Activated CD4-positive, alpha-beta T cell treated with anti-CD3 and anti-CD28 coated beads, Interleukin-2, amount 50 U/mL, for 16 hours (primary cell): ENCODE measurements around the gene AOAH.

ENCODE experiments used
- DNase-seq: peaks from one replicate; pipeline ENCODE4 v3.0.0-alpha.2; 2020

AOAH gene

DNA sequence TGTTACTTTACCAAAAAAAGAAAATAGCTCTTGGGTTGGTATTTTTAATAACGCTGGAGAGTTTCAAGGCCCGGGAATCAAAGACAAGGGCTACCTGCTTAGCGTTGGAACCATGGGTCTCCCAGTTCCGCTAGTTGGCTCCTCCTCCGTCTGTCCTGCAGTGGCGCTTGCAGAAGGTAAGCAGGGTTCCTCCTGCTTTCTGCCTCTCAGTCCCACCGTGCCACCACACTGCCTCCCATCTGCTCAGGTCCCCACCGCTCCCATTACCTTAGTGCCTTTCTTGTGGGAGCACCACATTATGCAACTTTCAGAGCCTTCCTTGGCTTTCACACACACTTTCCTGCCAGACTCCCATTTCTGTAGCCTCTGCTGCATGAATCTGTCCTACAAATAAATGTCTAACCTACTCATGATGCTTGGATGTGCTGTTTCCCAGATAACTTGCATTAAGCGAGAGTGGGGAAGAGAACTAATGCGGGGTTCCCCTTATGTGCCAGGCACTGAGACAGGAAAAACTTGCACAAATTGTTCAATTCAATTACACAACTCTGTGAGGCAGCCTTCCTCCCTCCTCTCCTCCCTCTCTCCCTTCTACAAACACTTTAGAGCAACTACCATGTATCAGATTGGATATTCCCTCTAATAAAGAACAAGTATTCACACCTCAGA, 124.5 kb downstream of the AOAH start:
- DNase-seq, result no peak

DNA sequence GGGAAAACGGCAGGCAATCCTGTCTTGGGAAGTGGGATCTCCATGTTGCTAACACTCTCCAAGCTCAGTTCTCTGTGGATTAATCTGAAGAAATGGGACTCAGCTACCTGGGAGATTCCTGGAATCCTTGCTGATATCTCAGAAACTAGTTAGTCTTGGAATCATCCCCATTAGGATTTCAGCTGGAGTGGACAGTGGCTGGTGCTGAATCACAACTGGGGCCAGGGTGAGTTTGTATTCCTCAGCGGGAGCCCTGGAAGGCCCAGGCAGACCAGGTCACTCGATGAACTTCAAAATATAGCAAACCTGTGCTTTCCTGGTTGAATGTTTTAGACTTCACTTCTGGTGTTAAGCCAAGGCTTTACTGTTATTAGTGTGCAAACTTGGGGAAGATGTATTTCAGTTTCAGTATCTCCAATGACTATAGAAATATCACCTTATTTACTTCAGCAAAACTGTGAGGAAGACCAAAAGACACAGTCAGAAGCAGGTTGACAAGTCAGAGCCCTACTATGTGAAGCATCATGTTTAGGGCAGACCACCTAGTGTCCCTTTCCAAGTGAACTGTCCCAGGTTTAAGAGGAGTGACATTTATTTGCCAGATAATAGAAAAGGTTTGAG, 126.1 kb downstream of the AOAH start:
- DNase-seq, result peak; percentile 72

DNA sequence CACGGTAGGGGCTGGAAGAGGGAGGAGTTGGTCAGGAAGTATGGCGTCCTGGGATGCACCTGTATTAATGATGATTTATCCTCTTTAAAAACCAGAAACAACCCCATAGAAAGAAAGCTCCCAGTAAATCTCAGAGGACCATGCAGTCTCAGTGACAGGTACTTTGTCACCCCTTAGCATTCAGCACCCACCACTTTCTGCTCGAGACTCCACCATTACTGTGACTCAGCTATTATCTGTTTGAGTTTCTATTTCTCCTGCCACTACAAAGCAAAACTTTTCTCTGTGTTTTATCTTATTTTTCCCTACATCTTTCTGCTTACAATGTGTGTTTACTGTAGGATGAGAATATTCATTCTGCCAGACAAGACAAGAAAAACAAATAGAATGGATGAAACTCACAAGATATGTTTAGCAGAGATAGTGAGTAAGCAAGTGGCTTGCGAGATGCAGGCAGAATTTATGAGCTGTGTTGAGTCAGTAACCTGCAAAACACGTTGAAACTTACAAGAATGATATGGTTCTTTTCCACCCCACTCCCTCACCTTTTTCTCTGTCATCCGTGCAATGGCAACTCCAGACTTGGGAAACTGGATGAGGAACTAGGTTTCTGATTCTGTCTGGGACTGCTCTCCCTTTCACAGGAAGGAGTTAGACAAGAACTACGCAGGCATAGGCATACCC, 127.1 kb downstream of the AOAH start:
- DNase-seq, result no peak

DNA sequence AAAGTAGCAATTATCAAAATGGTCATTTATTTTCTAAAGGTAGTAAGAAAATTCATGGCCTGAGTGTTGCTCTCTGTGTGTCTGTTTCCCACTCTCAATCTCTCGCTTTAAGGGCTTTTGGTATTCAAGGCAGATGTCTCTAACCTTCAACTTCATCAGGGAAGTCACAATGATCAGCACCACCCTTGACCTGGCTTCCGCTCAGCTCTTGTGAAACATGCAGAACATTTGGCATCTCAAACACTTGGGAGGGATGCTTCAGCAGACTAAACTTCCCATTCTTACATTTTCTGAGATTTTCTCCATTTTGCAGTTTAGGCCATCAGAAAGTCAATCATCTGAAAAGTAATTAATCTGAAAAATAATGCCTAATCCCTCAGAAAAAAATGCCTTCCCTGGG, 129.8 kb downstream of the AOAH start:
- no peak for DNase-seq

DNA sequence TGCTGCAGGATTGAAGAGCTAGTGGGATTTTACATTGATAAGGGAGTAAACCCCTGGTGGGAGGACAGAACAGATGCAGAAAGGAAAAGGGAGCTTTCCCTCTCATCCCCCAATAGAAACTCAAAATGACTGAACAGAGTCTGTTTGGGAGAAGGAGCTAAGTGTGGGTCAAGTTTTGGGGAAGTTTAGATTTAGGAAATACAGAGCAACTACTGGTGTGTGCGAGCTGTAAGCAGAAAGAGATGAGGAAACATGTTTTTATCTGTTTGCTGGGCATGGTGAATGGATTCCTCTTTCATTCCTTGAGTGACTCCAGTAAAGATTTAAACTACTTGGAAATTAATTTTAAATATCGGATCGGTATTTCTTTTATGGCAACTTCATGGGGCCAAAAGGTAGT, 132.7 kb downstream of the AOAH start:
- no peak for DNase-seq

DNA sequence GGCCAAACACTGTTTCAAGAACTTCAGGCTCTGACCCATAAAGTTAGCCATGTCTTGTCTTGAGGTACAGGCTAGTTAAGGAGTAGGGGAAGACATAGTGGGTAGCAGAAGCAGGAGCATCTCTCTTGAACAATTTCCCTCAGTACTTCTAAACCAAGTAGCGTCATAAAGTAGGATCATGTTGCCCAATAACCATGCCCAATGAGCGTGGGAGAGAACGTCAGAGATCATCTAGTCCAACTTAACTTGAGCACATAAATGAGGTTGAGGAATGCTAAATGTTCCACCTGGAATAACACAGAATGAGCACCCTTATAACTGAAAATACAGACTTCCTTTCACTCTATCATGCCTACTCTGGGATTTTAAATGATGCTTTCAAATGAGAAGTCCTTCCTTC, 134.9 kb downstream of the AOAH start:
- DNase-seq, result no peak

DNA sequence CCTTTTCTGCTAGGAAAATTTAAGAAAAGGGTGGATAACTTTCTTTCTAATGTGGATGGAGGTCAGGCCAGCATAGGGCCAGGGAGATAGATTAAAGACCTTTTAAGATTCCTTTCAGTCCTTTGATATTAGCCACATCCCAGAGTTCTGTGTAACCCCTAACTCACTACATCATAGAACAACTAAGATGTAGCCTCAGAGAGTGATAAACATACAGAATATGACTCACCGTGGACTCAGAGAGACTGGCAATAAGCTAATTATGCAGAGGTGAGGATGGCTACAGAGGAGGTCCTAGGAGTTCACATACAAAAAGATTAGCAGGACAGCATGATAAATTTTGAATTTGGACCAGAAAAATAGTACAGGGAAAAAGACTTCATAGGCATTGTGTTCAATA, 141.0 kb downstream of the AOAH start:
- DNase-seq, result peak; percentile 66

DNA sequence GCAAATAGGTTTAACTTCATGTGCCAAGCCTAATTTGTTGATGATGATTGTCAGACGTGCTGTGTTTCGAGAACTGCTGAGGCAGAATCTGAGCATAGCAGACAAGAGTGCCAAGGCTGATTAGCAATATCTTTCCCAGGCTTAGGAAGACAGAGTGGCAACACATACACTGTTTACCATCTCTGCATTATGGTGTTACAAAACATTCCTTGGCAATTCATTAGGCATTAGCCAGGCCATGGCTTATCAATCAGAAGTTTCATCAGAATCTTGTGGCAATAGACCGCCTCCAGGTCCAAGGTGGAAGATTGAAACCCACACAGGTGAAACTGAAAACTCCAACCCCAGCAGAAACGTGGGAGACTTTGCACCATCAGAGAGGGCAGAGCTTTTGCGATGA, 148.5 kb downstream of the AOAH start:
- DNase-seq, result no peak

DNA sequence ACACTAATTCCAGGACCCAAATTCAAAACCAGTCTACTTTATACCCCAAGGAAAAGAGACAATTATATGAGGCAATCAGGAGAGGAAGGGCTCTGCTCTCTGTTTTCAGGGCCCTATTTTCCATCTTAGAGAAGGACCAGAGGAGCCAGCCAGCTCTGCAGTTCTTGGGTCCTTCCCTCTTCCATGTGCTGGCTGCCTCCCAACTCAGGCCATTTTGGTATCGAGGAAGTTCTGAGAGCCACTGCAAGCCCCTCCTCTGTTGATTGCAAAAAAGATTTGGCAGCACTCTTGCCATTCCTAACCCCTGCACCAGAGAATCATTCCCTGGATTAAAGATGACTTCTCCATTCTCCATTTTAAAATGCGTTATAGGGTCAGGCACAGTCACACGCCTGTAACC, 151.2 kb downstream of the AOAH start:
- no peak for DNase-seq

DNA sequence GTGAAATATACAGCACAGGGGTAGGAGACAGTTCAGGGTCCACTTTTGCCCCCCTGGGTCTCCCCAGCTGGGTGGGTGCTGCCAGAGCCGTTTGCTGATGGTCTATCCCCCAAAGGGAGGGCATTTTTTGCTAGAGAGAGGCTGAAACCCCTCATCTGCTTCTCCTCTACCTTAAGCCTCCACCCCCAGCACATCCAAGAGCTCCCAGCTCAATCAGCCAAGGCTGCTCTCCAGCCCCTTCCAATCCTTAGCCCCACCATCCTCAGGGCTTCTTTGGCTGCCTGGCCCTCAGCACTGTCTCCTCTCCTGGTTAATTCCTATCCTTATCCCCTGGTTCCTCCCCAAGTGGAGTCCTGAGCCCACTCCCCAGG, 153.1 kb downstream of the AOAH start:
- no peak for DNase-seq

DNA sequence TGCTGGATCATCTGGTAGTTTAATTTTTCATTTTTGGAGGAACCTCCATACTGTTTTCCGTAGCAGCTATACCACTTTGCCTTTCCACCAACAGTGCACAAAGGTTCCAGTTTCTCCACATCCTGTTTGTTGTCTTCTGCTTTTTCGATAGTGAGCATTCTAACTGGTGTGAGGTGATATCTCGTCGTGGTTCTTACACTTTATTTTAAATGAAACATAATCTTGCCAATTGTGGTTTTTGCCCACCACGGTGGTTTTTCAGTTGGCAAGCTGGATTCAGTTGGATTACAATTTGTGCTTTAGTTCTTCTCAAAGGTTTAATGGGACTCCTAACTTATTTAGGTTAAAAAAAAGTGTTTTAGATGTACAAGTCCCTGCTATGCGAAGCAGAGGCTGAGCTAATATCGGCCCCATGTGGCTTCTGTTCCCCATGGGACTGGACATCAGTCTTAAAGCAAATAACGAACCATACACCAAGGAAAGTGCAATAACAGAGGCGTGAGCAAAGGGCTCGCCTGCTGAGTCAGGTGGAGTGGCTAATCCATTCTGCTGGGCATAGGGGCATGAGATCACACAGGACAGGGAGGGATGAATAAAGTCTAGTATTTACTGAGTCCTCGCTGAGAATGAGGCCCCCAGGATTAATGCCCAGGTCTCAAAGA, 153.6 kb downstream of the AOAH start:
- peak; percentile 27 for DNase-seq

DNA sequence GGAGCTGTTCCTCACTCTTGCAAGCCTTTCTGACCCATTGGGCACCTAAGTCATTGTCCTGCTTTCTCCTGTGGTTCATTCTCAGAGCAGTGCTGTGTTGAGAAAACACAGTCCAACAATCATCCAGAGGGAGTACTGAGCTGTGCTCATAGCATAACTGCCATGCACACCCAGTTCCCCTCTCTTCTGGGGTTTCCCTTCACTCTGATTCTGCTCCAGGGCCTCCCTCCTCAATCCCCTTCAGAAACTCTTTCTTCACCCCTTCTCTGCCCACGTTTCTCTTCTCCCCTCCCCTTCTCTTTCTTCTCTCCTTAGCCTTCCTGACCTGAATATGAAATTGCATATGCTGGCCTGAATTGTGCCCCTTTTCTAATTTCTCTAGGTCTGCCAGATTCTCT, 155.8 kb downstream of the AOAH start:
- DNase-seq, result no peak

DNA sequence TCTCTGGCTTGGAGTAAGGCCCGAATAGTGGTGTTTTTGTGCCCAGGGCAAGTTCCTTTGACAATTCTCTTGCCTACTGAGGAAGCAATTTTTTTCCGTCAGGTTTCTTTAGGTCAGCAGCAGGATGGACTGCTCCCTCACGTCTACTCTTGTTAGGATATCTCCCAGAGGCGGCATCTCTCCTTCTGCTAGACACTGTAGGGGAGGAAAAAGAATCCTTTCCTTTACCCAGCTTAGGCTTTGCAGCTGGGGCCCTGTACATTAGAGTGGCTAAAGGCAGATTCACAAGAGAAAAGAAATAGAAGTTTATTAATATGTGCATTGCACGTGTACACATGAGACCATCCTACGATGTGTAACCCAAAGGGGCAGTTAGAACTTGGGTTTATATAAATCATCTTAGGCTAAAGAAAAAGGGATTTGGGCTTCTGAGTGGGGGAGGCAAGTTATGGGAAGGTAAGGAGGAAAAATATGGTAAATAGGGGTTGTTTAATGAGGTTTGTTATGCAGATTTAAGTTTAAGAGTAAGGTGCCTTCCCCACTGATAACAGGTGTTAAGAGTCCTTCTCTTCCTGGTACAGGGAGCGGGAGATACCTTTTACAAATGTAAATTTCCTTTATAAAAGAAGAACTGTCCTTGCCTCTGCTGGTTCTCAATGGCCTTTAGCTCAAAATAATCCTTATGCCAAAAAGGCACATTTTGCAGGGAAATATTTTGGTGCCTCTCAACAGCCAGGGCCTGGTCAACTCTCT, 156.4 kb downstream of the AOAH start:
- no peak for DNase-seq

DNA sequence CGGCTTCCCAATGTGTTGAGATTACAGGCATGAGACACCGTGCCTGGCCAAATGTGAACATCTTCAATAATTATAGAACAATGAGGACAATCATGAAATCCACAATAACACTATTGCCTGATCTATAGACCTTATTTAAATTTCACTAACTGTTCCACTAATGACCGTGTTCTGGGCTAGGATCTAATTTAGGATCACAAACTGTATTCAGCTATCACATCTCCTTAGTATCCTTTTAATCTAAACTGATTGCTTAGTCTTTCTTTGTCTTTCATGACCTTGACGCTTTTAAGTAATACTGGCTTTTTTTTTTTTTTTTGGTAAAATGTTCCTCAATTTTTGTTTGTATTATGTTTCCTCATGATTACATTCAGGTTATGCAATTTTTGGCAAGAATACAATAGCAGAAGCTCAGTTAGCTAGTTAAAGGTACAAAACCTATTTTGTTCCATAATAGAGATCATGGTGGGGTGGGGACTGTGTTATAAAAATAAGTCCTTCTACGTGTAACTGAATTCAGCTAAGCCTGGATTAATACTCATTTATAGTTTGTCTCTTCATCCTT, 158.4 kb downstream of the AOAH start:
- DNase-seq, result no peak

DNA sequence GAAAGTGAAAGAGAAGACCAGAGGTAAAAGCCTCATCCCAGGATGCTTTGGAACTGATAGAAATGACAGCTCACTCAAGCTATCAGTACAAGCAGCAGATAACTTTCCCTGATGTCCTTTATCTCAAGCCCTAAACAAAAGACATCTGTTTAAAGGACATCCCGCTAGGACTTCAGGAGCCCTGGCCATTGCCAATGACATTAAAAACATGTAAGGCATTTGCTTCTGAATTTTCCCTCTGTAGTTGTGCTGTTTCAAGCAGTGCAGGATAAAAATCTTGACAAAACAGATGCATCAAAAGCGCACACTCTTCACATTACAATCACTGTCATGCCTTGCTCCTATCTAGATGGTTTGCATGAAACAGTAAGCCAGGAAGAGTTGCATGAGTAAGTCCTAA, 159.8 kb downstream of the AOAH start:
- no peak for DNase-seq

DNA sequence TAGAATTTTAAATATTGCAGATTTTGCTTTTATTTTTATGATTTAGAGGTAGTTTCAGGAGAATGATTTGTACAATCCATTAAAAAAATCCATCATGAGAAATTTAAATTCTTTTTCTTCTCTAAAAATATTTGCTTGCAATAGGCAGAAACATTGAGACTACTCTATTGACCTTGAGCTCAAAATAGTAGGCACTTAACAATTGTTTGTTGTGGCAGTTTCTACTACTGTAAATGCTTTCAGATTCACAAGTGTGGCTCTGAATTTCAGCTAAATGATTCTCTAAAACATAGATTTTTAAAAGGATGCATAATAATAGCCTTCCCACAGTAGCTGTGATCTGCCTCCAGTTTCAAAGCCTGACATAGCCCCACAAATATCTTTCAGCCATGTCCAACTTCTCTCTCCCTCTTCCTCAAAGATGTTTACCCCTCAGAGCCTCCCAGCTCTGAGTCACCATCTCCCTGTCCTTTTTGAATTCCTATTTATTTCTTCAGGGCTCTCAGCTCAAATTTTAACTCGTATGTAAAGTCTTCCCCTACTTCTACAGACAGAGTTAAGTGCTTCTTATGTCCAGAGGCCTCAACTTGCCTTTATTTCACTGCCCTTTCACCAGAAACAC, 160.5 kb downstream of the AOAH start:
- DNase-seq, result no peak

DNA sequence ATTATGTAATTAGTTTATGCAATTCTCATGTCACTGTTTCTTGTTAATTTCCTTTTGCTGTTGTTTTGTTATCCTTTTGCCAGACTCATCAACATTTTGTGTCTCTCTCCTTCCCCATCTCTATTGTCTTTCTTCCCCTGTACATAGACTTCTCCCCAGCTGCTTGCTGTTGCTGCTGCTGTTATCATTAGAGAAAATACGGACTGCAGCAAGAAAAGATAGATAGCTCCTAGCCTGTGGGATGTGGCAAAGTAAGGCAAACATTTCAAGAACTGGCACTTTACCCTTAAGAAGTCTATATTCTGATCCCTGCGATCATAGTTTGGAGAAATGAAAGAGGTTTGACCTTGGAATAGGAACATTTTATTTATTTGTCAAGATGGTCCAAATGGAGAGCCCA, 162.2 kb downstream of the AOAH start:
- no peak for DNase-seq

DNA sequence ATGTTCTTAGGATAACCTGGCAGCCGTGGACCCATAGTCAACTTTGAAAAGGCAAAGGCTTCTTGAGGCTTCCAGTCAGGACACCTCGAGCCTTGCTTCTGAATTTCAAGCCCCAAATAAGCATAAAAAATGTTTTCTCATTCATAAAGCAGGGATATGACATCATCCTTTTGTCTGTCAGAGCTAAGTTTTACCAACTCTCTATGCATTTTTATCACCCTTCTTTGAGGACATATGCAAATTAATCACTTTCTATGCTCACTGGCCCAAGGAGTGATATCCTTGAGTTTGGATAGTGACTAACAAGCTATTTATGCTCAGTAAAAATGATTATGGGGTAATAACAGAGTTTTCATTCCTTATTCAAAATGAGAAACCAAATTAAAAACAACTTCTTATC, 175.3 kb downstream of the AOAH start:
- no peak for DNase-seq

DNA sequence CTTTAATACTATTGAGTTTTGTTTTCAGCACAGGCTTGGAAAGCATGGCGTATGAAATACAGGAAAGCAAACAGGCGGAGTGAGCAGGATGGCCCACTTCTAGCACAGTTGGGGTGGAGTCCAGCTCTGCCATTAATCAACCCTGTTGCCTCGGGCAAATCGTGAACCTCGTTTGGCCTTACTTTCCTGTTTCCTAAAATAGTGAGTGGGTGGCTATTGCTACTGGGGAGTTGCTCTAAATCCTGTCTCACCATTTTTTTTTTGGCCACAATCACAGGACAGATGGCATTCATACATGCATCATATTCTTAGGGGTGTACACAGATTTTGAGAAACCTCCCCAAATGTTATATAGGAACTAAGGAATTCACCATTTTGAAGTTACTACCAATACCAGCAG, 176.9 kb downstream of the AOAH start:
- no peak for DNase-seq

DNA sequence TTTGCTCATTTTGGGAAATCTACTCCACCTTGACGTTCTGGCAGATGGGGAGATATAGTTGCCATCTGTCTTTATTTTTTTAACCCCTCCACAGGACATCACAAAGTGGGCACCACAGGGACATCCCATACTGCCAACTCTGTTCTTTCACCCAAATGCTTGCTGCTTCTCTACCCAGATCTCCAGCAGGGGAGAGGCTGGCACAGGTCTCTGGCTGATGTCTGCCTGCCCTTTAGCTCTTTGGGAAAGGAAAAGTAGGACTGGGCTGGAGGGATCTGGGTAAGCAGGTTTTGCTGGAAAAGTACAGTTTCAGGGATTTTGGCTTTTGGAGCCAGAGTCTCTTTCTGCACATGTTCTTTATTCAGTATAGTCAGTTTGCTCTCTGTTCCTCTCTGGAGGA, 178.0 kb downstream of the AOAH start:
- DNase-seq, result no peak

DNA sequence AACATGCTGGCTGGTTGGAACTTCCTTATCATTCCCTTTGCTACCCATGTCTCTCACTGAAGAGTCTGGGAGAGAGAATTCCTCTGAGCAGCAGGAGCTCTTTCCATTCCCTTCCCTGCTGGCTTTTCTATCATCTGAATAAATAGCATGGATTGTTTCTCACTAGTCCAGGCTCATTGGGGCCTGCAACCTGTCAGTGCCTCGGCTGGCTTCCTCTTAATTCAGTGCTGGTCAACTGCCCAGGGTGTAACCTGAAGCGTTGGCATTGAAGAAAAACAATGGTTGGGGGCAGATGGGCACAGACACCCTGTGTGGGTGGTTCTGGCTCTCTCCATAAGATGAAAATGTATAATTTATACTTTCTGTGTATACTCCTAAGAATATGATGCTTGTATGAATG, 179.0 kb downstream of the AOAH start:
- DNase-seq, result no peak

DNA sequence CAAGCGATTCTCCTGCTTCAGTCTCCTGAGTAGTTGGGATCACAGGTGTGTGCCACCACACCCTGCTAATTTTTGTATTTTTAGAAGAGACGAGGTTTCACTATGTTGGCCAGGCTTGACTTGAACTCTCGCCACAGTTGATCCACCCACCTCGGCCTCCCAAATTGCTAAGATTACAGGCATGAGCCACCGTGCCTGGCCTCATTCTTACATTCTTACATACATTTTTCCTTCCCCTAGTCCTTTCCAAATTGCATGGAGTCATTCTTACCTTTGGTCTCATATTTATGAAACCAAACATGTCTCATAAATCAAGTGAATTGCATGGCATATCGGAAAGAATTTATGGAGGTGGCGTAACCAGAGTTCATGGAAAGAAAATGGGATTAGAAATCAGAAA, 186.2 kb downstream of the AOAH start:
- no peak for DNase-seq
